Body of pancreas (tissue), 4 donors: ENCODE measurements around the gene TBC1D9. TPM values are rescaled to one million over a fixed set of nuclear protein-coding genes. Genes with fewer than 3 reads are reported as not detected.
"Not testable (repeated sequence)": the region's sequence is repeated elsewhere in the genome, so short reads cannot be mapped to it uniquely, and the experiment has no call there.

Experiments used
- ATAC-seq: fragments of 150-250 bp; one replicate; pipeline ENCODE4 v1.9.1; 2016
- DNase-seq, 4 donors: peaks; one replicate each; pipeline ENCODE4 v3.0.0-alpha.2; 2019
- H3K27ac ChIP-seq, 4 donors: fragments of 200-600 bp; sonication (generic); 1 replicate in 3 of 4; 2 replicates in 1 of 4; pipeline versions ENCODE4 v1.5.1 to v1.6.1; 2016 to 2019; ENCODE audit warnings: mild to moderate bottlenecking in 1 of 4, mixed read lengths in 1 of 4, moderate library complexity in 1 of 4
- H3K27me3 ChIP-seq, 2 donors: fragments of 200-600 bp; sonication (generic); one replicate each; pipeline ENCODE4 v1.6.0; 2016; ENCODE audit warnings: mild to moderate bottlenecking in 1 of 2
- H3K36me3 ChIP-seq, 2 donors: fragments of 200-600 bp; sonication (generic); replicated peaks in 1 of 2; 2 replicates each; pipeline ENCODE4 v1.5.1; 2016; ENCODE audit warnings: low read depth in 2 of 2; ENCODE audit not compliant: insufficient read depth in 1 of 2
- H3K4me1 ChIP-seq: fragments of 200-600 bp; sonication (generic); one replicate; pipeline ENCODE4 v1.6.0; 2016
- H3K4me3 ChIP-seq, 2 donors: fragments of 200-600 bp; sonication (generic); 1 replicate in 1 of 2; 2 replicates in 1 of 2; pipeline ENCODE4 v1.5.1; 2016 to 2019
- H3K9me3 ChIP-seq, 3 donors: fragments of 200-600 bp; sonication (generic); 1 replicate in 2 of 3; 2 replicates in 1 of 3; pipeline ENCODE4 v1.5.1; 2016
- CTCF ChIP-seq, 7 experiments: fragments of 450-650 bp in 4 of 7; fragments of 200-600 bp in 3 of 7; sonication (generic) in 3 of 7; IDR thresholded peaks; one replicate each; pipeline ENCODE4 v1.5.1; 2016 to 2019; ENCODE audit warnings: antibody characterized with exemption in 7 of 7
- POLR2A ChIP-seq, 3 donors: fragments of 450-650 bp; IDR thresholded peaks; one replicate each; pipeline ENCODE4 v1.6.1; 2016; ENCODE audit warnings: antibody characterized with exemption in 3 of 3, mild to moderate bottlenecking in 2 of 3
- WGBS, 2 donors: methylation state at CpG; one replicate each; pipeline ENCODE4 v1.1.5; 2017; 5-methylcytosine and 5-hydroxymethylcytosine counted together
- intact Hi-C: fragments of 100-400 bp; cut with DNase I; formaldehyde crosslinking; loops from one replicate; pipeline ENCODE4 v1.15.1; 2023
- total RNA-seq, 2 donors: library from RNA; depleted of rRNA; stranded (reverse); fragments of >200 nt; gene quantifications; one replicate each; pipeline ENCODE4 v1.1.0, GENCODE V29; 2016

TBC1D9 gene
- total RNA-seq, 2 donors from 2014 or later = 11.2 to 13.5 TPM

GRCh38 chr4:140799686-140800225 is 43.6 kb upstream of the TBC1D9 start:
- DNase-seq = no peak
- WGBS, 2 donors = 80 to 90% methylated on average over 5 of the region's 5 CpGs
- no peaks in the 10 kb centered on the region for H3K9me3 ChIP-seq
- TF ChIP-seq POLR2A (IDR thresholded peaks at IDR 0.05) = no peak
- intact Hi-C loops = no loop called here
- no peak for ATAC-seq
- H3K27ac ChIP-seq = no peak overlapping the region
- no peaks in the 10 kb centered on the region for H3K27me3 ChIP-seq
- H3K4me3 ChIP-seq = no peak overlapping the region
- no peaks in the 10 kb centered on the region for H3K4me1 ChIP-seq
- no peaks in the 10 kb centered on the region for H3K36me3 ChIP-seq

GRCh38 chr4:140793291-140793690 is 37.1 kb upstream of the TBC1D9 start:
- TF ChIP-seq POLR2A (IDR thresholded peaks at IDR 0.05) = no peak
- TF ChIP-seq CTCF (IDR thresholded peaks at IDR 0.05) = no peak
- 72 to 80% methylated on average over 2 of the region's 2 CpGs for WGBS, 2 donors
- peaks cover 0 to 4% (median 0%) of the 10 kb centered on the region in 3 donors for H3K9me3 ChIP-seq
- H3K27ac ChIP-seq = no peak overlapping the region
- no peaks in the 10 kb centered on the region for H3K36me3 ChIP-seq
- no peaks in the 10 kb centered on the region for H3K27me3 ChIP-seq
- DNase-seq = no peak
- no peak for ATAC-seq
- intact Hi-C loops = no loop called here
- H3K4me1 ChIP-seq = no peaks in the 10 kb centered on the region
- H3K4me3 ChIP-seq = no peak overlapping the region

- Histone ChIP-seq H3K4me3 (no peak overlapping the region), H3K4me1 (no peaks in the 10 kb centered on the region), H3K27me3 (no peaks in the 10 kb centered on the region), H3K27ac (peak overlapping the region in 1 of 4 donors; percentile 66), H3K9me3 (peaks cover 0 to 9% (median 0%) of the 10 kb centered on the region in 3 donors), H3K36me3 (no peaks in the 10 kb centered on the region)
- ATAC-seq (no peak), DNase-seq (peak in 2 of 4 donors; percentile 12 to 68)
- intact Hi-C loops = no loop called here
- TF ChIP-seq POLR2A (IDR thresholded peaks at IDR 0.05) = peak in 1 of 3 donors; percentile 31
- TF ChIP-seq CTCF (IDR thresholded peaks at IDR 0.05) = no peak
- 84 to 97% methylated on average over 3 of the region's 3 CpGs for WGBS, 2 donors
Observed at GRCh38 chr4:140790765-140791164, 34.6 kb upstream of the TBC1D9 start.

GRCh38 chr4:140790171-140790570 is 34.0 kb upstream of the TBC1D9 start:
- intact Hi-C loops = no loop called here
- no peaks in the 10 kb centered on the region for H3K36me3 ChIP-seq
- peaks cover 0 to 9% (median 0%) of the 10 kb centered on the region in 3 donors for H3K9me3 ChIP-seq
- H3K27me3 ChIP-seq = no peaks in the 10 kb centered on the region
- 64 to 84% methylated on average over 4 of the region's 4 CpGs for WGBS, 2 donors
- no peak for TF ChIP-seq CTCF (IDR thresholded peaks at IDR 0.05)
- no peak for TF ChIP-seq POLR2A (IDR thresholded peaks at IDR 0.05)
- H3K4me3 ChIP-seq = no peak overlapping the region
- H3K4me1 ChIP-seq = no peaks in the 10 kb centered on the region
- ATAC-seq = no peak
- H3K27ac ChIP-seq = peak overlapping the region in 1 of 4 donors; percentile 66
- no peak for DNase-seq

DNA sequence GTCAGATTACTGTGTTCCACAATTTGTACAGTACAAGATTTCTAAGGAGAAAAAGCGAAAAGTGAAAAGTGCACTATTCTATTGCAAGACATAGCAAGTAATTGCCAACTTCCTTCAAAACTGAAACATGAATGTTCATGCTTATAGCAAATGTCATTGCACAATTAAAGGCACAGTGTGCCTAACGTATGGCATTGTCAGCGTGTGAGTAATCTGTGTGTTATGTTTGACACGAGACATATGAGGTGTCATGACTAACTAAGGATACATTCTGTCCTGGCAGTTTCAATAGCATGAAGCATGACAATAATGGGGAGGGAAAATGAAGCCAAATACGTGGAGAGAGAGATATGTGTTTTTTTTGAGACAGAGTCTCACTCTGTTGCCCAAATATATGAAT is 33.6 kb upstream of the TBC1D9 start:
- H3K27me3 ChIP-seq = no peaks in the 10 kb centered on the region
- H3K36me3 ChIP-seq = no peaks in the 10 kb centered on the region
- peak overlapping the region in 1 of 4 donors; percentile 66 for H3K27ac ChIP-seq
- no peak overlapping the region for H3K4me3 ChIP-seq
- WGBS, 2 donors = 79 to 86% methylated on average over 5 of the region's 5 CpGs
- TF ChIP-seq POLR2A (IDR thresholded peaks at IDR 0.05) = no peak
- no peak for TF ChIP-seq CTCF (IDR thresholded peaks at IDR 0.05)
- ATAC-seq (no peak), DNase-seq (peak in 1 of 4 donors; percentile 35)
- intact Hi-C loops = no loop called here
- no peaks in the 10 kb centered on the region for H3K4me1 ChIP-seq
- H3K9me3 ChIP-seq = peaks cover 0 to 9% (median 0%) of the 10 kb centered on the region in 3 donors

DNA sequence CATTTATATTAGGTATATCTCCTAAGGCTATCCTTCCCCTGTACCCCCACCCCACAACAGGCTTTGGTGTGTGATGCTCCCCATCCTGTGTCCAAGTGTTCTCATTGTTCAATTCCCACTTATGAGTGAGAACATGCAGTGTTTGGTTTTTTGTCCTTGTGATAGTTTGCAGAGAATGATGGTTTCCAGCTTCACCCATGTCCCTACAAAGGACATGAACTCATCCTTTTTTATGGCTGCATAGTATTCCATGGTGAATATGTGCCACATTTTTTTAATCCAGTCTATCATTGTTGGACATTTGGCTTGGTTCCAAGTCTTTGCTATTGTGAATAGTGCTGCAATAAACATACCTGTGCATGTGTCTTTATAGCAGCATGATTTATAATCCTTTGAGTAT is 26.6 kb upstream of the TBC1D9 start:
- H3K36me3 ChIP-seq, H3K4me1 ChIP-seq, intact Hi-C loops, H3K9me3 ChIP-seq, H3K27me3 ChIP-seq, DNase-seq, H3K27ac ChIP-seq, ATAC-seq, H3K4me3 ChIP-seq: not testable (repeated sequence)
